Measurements from ENCODE around the gene TGFB2. TPM values are rescaled to one million over a fixed set of nuclear protein-coding genes. Genes with fewer than 3 reads are reported as not detected.

Gene TGFB2
- total RNA-seq, 4 donors from 2014 or later: 5.3 to 12.6 (median 6.1) TPM

DNA sequence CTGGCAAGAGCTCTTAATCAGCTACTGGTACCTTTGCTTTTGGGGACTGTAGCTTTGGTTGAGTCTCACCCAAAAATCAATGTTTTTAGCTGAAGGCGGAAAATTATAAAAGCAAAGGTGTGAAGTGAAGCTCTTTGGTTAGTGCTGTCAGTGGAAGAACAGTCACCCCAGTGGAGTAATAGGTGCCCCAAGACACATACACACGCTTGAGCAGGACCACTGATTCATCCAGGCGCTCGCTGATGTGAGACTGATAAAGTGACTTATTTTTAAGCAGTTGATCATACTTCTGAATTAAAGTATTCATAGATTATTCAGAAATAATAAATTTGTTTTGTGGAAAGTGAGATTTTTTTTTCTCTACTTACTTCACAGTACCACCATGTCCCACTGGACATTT, 37.1 kb downstream of the TGFB2 start:
- intact Hi-C loops (cut with DNase I): no loop called here
- TF ChIP-seq EP300 (IDR thresholded peaks at IDR 0.05) (no peak), POLR2A (IDR thresholded peaks at IDR 0.05; ENCODE audit: low read depth) (no peak), POLR2AphosphoS5 (IDR thresholded peaks at IDR 0.05) (no peak)
- TF ChIP-seq, protein P1, sequence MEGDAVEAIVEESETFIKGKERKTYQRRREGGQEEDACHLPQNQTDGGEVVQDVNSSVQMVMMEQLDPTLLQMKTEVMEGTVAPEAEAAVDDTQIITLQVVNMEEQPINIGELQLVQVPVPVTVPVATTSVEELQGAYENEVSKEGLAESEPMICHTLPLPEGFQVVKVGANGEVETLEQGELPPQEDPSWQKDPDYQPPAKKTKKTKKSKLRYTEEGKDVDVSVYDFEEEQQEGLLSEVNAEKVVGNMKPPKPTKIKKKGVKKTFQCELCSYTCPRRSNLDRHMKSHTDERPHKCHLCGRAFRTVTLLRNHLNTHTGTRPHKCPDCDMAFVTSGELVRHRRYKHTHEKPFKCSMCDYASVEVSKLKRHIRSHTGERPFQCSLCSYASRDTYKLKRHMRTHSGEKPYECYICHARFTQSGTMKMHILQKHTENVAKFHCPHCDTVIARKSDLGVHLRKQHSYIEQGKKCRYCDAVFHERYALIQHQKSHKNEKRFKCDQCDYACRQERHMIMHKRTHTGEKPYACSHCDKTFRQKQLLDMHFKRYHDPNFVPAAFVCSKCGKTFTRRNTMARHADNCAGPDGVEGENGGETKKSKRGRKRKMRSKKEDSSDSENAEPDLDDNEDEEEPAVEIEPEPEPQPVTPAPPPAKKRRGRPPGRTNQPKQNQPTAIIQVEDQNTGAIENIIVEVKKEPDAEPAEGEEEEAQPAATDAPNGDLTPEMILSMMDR (IDR thresholded peaks at IDR 0.05): no peak
- Histone ChIP-seq H3K4me3 (no peak overlapping the region), H3K9me3 (no peaks in the 10 kb centered on the region), H3K4me1 (peaks cover 13 to 43% (median 29%) of the 10 kb centered on the region in 4 donors), H3K36me3 (no peaks in the 10 kb centered on the region), H3K27me3 (no peaks in the 10 kb centered on the region), H3K27ac (replicated peaks in 1 of 4) (no peak overlapping the region)
- 96% methylated on average over 4 of the region's 4 CpGs for WGBS
- DNase-seq (ENCODE audit: extremely low spot score): no peak

DNA sequence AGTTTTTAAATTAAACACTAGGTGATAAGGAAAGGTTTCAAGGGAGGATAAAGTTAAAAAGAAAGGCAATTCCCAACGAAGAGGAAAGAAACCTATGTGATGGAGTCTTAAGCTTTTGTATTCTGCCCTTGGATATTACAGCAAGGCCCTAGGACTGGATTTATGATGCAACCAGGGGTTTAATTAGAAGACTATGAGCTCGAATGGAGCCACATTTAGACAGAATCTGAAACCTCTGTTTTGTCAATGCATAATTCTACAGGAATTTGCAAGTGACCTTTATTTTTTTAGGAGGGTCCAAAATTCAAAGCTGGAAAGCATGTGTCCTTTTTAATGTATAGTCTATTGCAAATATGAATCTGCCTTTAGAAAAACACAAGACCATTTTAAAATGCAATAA, 37.9 kb downstream of the TGFB2 start:
- H3K9me3 ChIP-seq: no peaks in the 10 kb centered on the region
- no peaks in the 10 kb centered on the region for H3K27me3 ChIP-seq
- H3K27ac ChIP-seq (replicated peaks in 1 of 4): no peak overlapping the region
- no peaks in the 10 kb centered on the region for H3K36me3 ChIP-seq
- no peak overlapping the region for H3K4me3 ChIP-seq
- intact Hi-C loops (cut with DNase I): no loop called here
- 78% methylated on average over 2 of the region's 2 CpGs for WGBS
- H3K4me1 ChIP-seq: peaks cover 13 to 43% (median 26%) of the 10 kb centered on the region in 4 donors
- TF ChIP-seq, protein P1 (IDR thresholded peaks at IDR 0.05): no peak
- TF ChIP-seq EP300 (IDR thresholded peaks at IDR 0.05) (no peak), POLR2A (IDR thresholded peaks at IDR 0.05; ENCODE audit: low read depth) (no peak), POLR2AphosphoS5 (IDR thresholded peaks at IDR 0.05) (no peak)
- DNase-seq (ENCODE audit: extremely low spot score): no peak

DNA sequence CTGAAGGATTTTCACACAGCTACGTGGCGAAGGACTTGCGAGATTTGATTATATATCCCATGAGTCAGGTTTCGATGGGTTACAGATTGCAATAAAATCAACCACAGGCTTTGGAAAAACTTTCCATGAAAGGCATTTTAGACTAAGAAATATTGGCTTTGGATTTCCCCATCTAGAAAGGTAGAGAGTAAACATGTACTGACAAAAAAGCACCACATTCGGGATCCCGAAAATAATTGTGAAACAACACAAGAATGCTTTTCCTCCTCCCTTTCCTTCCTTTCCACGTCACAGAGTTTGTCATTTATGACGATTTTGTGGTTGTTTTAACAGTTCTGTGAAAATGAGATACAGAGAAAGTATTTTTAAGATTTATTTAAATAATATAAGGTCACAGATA, 38.5 kb downstream of the TGFB2 start:
- no peak overlapping the region for H3K27ac ChIP-seq (replicated peaks in 1 of 4)
- WGBS: 80% methylated on average over 8 of the region's 8 CpGs

DNA sequence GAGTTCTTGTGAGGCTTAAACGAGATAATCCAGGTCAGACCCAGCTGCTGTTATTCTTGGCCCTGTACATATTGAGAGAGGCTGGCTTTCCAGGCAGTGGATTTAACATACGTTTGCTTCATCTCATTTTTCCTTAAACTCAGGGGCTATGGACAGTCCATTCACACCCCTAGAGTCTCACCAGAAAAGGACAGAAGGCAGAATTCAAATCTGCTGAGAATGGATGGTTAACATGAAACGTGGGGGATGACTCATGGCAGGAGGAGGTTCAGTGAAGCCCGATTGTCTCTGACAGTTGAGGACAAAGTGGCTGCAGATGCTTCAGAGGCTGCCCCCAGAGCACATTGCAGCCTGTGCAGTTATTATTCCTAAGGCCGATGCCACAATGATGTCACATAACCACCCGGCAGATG, 39.5 kb downstream of the TGFB2 start:
- Histone ChIP-seq H3K27ac (replicated peaks in 1 of 4) (no peak overlapping the region), H3K4me1 (peaks cover 13 to 41% (median 30%) of the 10 kb centered on the region in 4 donors), H3K36me3 (no peaks in the 10 kb centered on the region), H3K27me3 (no peaks in the 10 kb centered on the region), H3K4me3 (no peak overlapping the region), H3K9me3 (no peaks in the 10 kb centered on the region)
- DNase-seq (ENCODE audit: extremely low spot score): no peak
- WGBS: 40% methylated on average over 6 of the region's 6 CpGs
- intact Hi-C loops (cut with DNase I): no loop called here
- TF ChIP-seq POLR2AphosphoS5 (IDR thresholded peaks at IDR 0.05) (no peak), POLR2A (IDR thresholded peaks at IDR 0.05; ENCODE audit: low read depth) (no peak), EP300 (IDR thresholded peaks at IDR 0.05) (no peak)
- TF ChIP-seq, protein P1 (IDR thresholded peaks at IDR 0.05): no peak

More for the DNA sequence above, 38.5 kb downstream of the TGFB2 start:
- Histone ChIP-seq H3K36me3 (no peaks in the 10 kb centered on the region), H3K27me3 (no peaks in the 10 kb centered on the region), H3K4me3 (no peak overlapping the region), H3K4me1 (peaks cover 13 to 43% (median 26%) of the 10 kb centered on the region in 4 donors), H3K9me3 (no peaks in the 10 kb centered on the region)
- DNase-seq (ENCODE audit: extremely low spot score): no peak
- TF ChIP-seq POLR2AphosphoS5 (IDR thresholded peaks at IDR 0.05) (no peak), EP300 (IDR thresholded peaks at IDR 0.05) (no peak), POLR2A (IDR thresholded peaks at IDR 0.05; ENCODE audit: low read depth) (no peak)
- TF ChIP-seq, protein P1 (IDR thresholded peaks at IDR 0.05): no peak
- intact Hi-C loops (cut with DNase I): no loop called here

DNA sequence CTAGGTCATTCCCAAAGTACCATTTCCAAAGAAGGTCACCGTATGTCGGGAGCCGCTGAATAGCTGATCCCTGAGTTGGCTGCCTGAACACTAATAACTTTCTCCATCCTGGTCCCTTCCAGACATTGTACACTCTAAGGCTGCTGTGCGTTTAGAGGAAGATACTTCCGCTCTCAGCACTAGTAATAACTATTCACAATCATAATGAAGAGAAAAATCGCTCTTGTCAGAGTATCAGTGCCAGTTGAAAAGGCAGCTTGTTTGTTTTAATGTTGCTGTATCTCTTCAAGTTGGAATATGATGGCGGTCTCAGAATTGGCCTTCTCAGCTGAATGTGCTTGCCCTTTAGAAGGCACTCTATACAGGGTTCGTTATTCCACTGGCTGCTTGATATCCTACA, 43.5 kb downstream of the TGFB2 start:
- H3K27me3 ChIP-seq: no peaks in the 10 kb centered on the region
- 92% methylated on average over 8 of the region's 8 CpGs for WGBS
- DNase-seq (ENCODE audit: extremely low spot score): no peak
- no peaks in the 10 kb centered on the region for H3K36me3 ChIP-seq
- intact Hi-C loops (cut with DNase I): no loop called here
- H3K4me1 ChIP-seq: peaks cover 7 to 41% (median 25%) of the 10 kb centered on the region in 4 donors
- no peak overlapping the region for H3K27ac ChIP-seq (replicated peaks in 1 of 4)
- no peaks in the 10 kb centered on the region for H3K9me3 ChIP-seq
- TF ChIP-seq EP300 (IDR thresholded peaks at IDR 0.05): no peak
- no peak for TF ChIP-seq POLR2AphosphoS5 (IDR thresholded peaks at IDR 0.05)
- no peak for TF ChIP-seq POLR2A (IDR thresholded peaks at IDR 0.05; ENCODE audit: low read depth)
- TF ChIP-seq, protein P1 (IDR thresholded peaks at IDR 0.05): no peak
- no peak overlapping the region for H3K4me3 ChIP-seq
